HepG2 (cell line): ENCODE measurements around the gene KRT10. TPM values are rescaled to one million over a fixed set of nuclear protein-coding genes. Genes with fewer than 3 reads are reported as not detected.

Source experiments
- JARID2 ChIP-seq: sonication (generic); formaldehyde crosslinking; IDR thresholded peaks from 2 replicates; pipeline ENCODE4 v1.8.1; 2023; ENCODE audit warnings: missing genetic modification reagents, inconsistent platforms; ENCODE audit not compliant: insufficient replicate concordance
- MAFF ChIP-seq: IDR thresholded peaks from 2 replicates; pipeline ENCODE4 v1.6.1; 2011; ENCODE audit warnings: low read depth, low read length, improper control_type of control experiment
- MYC ChIP-seq: sonication (generic); formaldehyde crosslinking; IDR thresholded peaks from 2 replicates; pipeline ENCODE4 v1.9.0; 2021; ENCODE audit warnings: missing genetic modification reagents, borderline replicate concordance
- NPAS2 ChIP-seq: sonication (generic); formaldehyde crosslinking; IDR thresholded peaks from 2 replicates; pipeline ENCODE4 v1.8.0; 2022; ENCODE audit warnings: mild to moderate bottlenecking, missing genetic modification reagents, borderline replicate concordance
- PHF21A ChIP-seq: sonication (generic); formaldehyde crosslinking; IDR thresholded peaks from 2 replicates; pipeline ENCODE4 v1.5.0; 2020; ENCODE audit warnings: mild to moderate bottlenecking, missing genetic modification reagents
- PITX1 ChIP-seq: sonication (generic); formaldehyde crosslinking; IDR thresholded peaks from 2 replicates; pipeline ENCODE4 v1.5.1; 2020; ENCODE audit warnings: mild to moderate bottlenecking, missing genetic modification reagents
- SIN3B ChIP-seq: fragments of 150-350 bp; IDR thresholded peaks from 2 replicates; pipeline ENCODE4 v1.6.1; 2014; ENCODE audit warnings: low read length
- SOX6 ChIP-seq, 2 experiments: fragments of 450-650 bp in 1 of 2; sonication (generic) in 1 of 2; formaldehyde crosslinking in 1 of 2; IDR thresholded peaks; 2 replicates each; pipeline versions ENCODE4 v1.4.0 to v1.6.1; 2017 to 2020; ENCODE audit warnings: antibody characterized with exemption in 1 of 2, mild to moderate bottlenecking in 1 of 2, missing genetic modification reagents in 1 of 2
- TBL1XR1 ChIP-seq: fragments of 150-350 bp; IDR thresholded peaks from 2 replicates; pipeline ENCODE4 v1.6.1; 2014; ENCODE audit warnings: borderline replicate concordance, low read length; ENCODE audit not compliant: partially characterized antibody
- THAP11 ChIP-seq: IDR thresholded peaks from 2 replicates; pipeline ENCODE4 v1.6.1; 2016; ENCODE audit warnings: missing biosample characterization, missing genetic modification reagents
- XRCC5 ChIP-seq: fragments of 200-400 bp; formaldehyde crosslinking; optimal IDR thresholded peaks from 2 replicates; pipeline ENCODE3; 2017; ENCODE audit warnings: mild to moderate bottlenecking, low read length
- ZFP36 ChIP-seq: fragments of 150-350 bp; IDR thresholded peaks from 2 replicates; pipeline ENCODE4 v1.6.1; 2018; ENCODE audit warnings: borderline replicate concordance, low read length, low read depth; ENCODE audit not compliant: partially characterized antibody
- ZKSCAN1 ChIP-seq: fragments of 150-350 bp; IDR thresholded peaks from 2 replicates; pipeline ENCODE4 v1.6.1; 2014; ENCODE audit warnings: low read length
- ZNF441 ChIP-seq: sonication (generic); formaldehyde crosslinking; IDR thresholded peaks from 2 replicates; pipeline ENCODE4 v1.7.0; 2021; ENCODE audit warnings: missing genetic modification reagents, borderline replicate concordance
- ZNF549 ChIP-seq: sonication (generic); formaldehyde crosslinking; IDR thresholded peaks from 2 replicates; pipeline ENCODE4 v1.5.0; 2020; ENCODE audit warnings: missing genetic modification reagents
- ZNF556 ChIP-seq: sonication (generic); formaldehyde crosslinking; IDR thresholded peaks from 2 replicates; pipeline ENCODE4 v1.4.0; 2020; ENCODE audit warnings: mild to moderate bottlenecking, missing genetic modification reagents, borderline replicate concordance
- ZNF569 ChIP-seq: sonication (generic); formaldehyde crosslinking; IDR thresholded peaks from 2 replicates; pipeline ENCODE4 v1.5.0; 2020; ENCODE audit warnings: mild to moderate bottlenecking, missing genetic modification reagents, moderate library complexity, borderline replicate concordance
- ZNF589 ChIP-seq: sonication (generic); formaldehyde crosslinking; conservative IDR thresholded peaks from 2 replicates; pipeline ENCODE4 v1.8.0; 2022; ENCODE audit warnings: mild to moderate bottlenecking, moderate library complexity, missing genetic modification reagents
- ZNF766 ChIP-seq: sonication (generic); formaldehyde crosslinking; IDR thresholded peaks from 2 replicates; pipeline ENCODE4 v1.5.0; 2020; ENCODE audit warnings: missing genetic modification reagents, borderline replicate concordance
- ZSCAN9 ChIP-seq: IDR thresholded peaks from 2 replicates; pipeline ENCODE4 v1.6.1; 2016; ENCODE audit warnings: borderline replicate concordance
- polyA plus RNA-seq, 8 experiments: library from polyadenylated mRNA; depleted of rRNA in 3 of 8; stranded (reverse) in 7 of 8; unstranded in 1 of 8; fragments of >200 nt; fragmentation: Illumina TruSeq in 4 of 8; extraction: Trizol in 4 of 8; gene quantifications; 2 replicates each; pipeline versions ENCODE4 v1.2.1 to v1.2.3, GENCODE V29; 2011 to 2016; ENCODE audit warnings: low read depth in 4 of 8, missing spikeins in 1 of 8, mixed read lengths in 1 of 8; ENCODE audit not compliant: insufficient read depth in 1 of 8
- total RNA-seq, 5 experiments: library from RNA; depleted of rRNA; stranded (reverse); fragments of >200 nt; fragmentation: Illumina TruSeq; extraction: Trizol; gene quantifications; 2 replicates each; pipeline ENCODE4 v1.2.3, GENCODE V29; 2016; ENCODE audit warnings: low read depth in 1 of 5
- TF ChIP-seq, protein P1 (sequence below): sonication (generic); formaldehyde crosslinking; conservative IDR thresholded peaks from 2 replicates; pipeline ENCODE4 v1.4.0; 2020; ENCODE audit warnings: mild to moderate bottlenecking, missing genetic modification reagents, moderate library complexity
- TF ChIP-seq, protein P2 (sequence below): IDR thresholded peaks from 2 replicates; pipeline ENCODE4 v1.6.1; 2018; ENCODE audit warnings: missing genetic modification reagents, mild to moderate bottlenecking, missing compliant biosample characterization
- TF ChIP-seq, protein P3 (sequence below): IDR thresholded peaks from 2 replicates; pipeline ENCODE4 v1.6.1; 2016; ENCODE audit warnings: mild to moderate bottlenecking, missing biosample characterization, missing genetic modification reagents
- TF ChIP-seq, protein P4 (sequence below): sonication (generic); formaldehyde crosslinking; IDR thresholded peaks from 2 replicates; pipeline ENCODE4 v1.8.0; 2023; ENCODE audit warnings: mild to moderate bottlenecking, missing genetic modification reagents
- TF ChIP-seq, protein P5 (sequence below): IDR thresholded peaks from 2 replicates; pipeline ENCODE4 v1.6.1; 2012; ENCODE audit warnings: inconsistent platforms

The KRT10 gene
- total and polyA plus RNA-seq, 2 of the 13 experiments (the other 11 are each of a cell fraction or from before 2014, with no cell fraction given), result 25.1 to 27.5 TPM

DNA sequence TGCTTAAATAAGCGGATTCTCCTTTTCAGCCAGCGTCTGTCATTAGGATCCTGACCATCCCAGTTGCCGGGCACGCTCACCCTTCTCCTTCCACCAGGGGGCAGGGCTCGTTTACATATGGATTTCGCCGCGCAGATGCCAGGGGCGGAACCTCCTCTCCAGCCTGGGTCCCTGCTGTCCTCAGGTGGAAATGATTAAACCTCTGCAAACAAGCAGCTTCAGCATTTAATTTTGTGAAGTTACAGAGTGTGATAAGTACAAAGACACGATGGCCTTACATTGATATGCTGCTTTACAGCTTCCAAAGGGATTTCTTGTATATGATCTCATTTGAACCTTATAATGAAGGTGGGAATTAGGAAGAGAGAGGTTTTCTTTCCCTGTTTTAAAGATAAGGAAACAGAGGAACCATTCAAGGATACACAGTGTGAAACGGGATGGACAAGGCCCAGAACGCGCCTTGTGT lies 18.8 kb downstream of the KRT10 start (continued):
- TF ChIP-seq, protein P1, sequence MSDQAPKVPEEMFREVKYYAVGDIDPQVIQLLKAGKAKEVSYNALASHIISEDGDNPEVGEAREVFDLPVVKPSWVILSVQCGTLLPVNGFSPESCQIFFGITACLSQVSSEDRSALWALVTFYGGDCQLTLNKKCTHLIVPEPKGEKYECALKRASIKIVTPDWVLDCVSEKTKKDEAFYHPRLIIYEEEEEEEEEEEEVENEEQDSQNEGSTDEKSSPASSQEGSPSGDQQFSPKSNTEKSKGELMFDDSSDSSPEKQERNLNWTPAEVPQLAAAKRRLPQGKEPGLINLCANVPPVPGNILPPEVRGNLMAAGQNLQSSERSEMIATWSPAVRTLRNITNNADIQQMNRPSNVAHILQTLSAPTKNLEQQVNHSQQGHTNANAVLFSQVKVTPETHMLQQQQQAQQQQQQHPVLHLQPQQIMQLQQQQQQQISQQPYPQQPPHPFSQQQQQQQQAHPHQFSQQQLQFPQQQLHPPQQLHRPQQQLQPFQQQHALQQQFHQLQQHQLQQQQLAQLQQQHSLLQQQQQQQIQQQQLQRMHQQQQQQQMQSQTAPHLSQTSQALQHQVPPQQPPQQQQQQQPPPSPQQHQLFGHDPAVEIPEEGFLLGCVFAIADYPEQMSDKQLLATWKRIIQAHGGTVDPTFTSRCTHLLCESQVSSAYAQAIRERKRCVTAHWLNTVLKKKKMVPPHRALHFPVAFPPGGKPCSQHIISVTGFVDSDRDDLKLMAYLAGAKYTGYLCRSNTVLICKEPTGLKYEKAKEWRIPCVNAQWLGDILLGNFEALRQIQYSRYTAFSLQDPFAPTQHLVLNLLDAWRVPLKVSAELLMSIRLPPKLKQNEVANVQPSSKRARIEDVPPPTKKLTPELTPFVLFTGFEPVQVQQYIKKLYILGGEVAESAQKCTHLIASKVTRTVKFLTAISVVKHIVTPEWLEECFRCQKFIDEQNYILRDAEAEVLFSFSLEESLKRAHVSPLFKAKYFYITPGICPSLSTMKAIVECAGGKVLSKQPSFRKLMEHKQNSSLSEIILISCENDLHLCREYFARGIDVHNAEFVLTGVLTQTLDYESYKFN (CRISPR knock-in tag), result 0 out of 2 replicates have a peak, but pooled peaks have one; percentile 21
- TF ChIP-seq TBL1XR1 (no peak), ZFP36 (peak; percentile 59), XRCC5 (peak; percentile 98), ZNF589 (CRISPR knock-in tag) (no peak), SOX6 (IDR thresholded peaks at IDR 0.05) (no peak), SOX6 (CRISPR knock-in tag; IDR thresholded peaks at IDR 0.05) (0 out of 2 replicates have a peak, but pooled peaks have one; percentile 26), NPAS2 (no peak), ZSCAN9 (CRISPR knock-in tag) (peak; percentile 67; the same call in 1 of the 2 replicates), PHF21A (no peak), MYC (CRISPR knock-in tag) (peak; percentile 30; the same call in 1 of the 2 replicates), ZNF556 (CRISPR knock-in tag) (0 out of 2 replicates have a peak, but pooled peaks have one; percentile 36), ZNF549 (CRISPR knock-in tag) (no peak), THAP11 (CRISPR knock-in tag) (peak; percentile 40; the same call in 1 of the 2 replicates), MAFF (peak; percentile 79), ZKSCAN1 (peak; percentile 33; the same call in 1 of the 2 replicates), ZNF766 (peak; percentile 81; the same call in 1 of the 2 replicates), JARID2 (CRISPR knock-in tag) (no peak), ZNF441 (CRISPR knock-in tag) (0 out of 2 replicates have a peak, but pooled peaks have one; percentile 31), SIN3B (no peak; the same call in 1 of the 2 replicates), PITX1 (peak; percentile 56; the same call in 1 of the 2 replicates), ZNF569 (no peak)
- TF ChIP-seq, protein P2, sequence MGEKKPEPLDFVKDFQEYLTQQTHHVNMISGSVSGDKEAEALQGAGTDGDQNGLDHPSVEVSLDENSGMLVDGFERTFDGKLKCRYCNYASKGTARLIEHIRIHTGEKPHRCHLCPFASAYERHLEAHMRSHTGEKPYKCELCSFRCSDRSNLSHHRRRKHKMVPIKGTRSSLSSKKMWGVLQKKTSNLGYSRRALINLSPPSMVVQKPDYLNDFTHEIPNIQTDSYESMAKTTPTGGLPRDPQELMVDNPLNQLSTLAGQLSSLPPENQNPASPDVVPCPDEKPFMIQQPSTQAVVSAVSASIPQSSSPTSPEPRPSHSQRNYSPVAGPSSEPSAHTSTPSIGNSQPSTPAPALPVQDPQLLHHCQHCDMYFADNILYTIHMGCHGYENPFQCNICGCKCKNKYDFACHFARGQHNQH (CRISPR knock-in tag), result peak; percentile 48; the same call in 1 of the 2 replicates
- TF ChIP-seq, protein P3, sequence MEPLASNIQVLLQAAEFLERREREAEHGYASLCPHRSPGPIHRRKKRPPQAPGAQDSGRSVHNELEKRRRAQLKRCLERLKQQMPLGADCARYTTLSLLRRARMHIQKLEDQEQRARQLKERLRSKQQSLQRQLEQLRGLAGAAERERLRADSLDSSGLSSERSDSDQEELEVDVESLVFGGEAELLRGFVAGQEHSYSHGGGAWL (CRISPR knock-in tag), result no peak
- TF ChIP-seq, protein P4, sequence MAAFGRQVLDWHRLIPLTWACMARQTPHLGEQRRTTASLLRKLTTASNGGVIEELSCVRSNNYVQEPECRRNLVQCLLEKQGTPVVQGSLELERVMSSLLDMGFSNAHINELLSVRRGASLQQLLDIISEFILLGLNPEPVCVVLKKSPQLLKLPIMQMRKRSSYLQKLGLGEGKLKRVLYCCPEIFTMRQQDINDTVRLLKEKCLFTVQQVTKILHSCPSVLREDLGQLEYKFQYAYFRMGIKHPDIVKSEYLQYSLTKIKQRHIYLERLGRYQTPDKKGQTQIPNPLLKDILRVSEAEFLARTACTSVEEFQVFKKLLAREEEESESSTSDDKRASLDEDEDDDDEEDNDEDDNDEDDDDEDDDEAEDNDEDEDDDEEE (CRISPR knock-in tag), result no peak
- TF ChIP-seq, protein P5, sequence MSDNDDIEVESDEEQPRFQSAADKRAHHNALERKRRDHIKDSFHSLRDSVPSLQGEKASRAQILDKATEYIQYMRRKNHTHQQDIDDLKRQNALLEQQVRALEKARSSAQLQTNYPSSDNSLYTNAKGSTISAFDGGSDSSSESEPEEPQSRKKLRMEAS, result peak; percentile 54; the same call in 1 of the 2 replicates
